ENCODE results near the gene GPX3. TPM values are rescaled to one million over a fixed set of nuclear protein-coding genes. Genes with fewer than 3 reads are reported as not detected.

The GPX3 gene
- polyA plus RNA-seq, 4 donors: 929 to 1,533 (median 1,286) TPM

- DNase-seq (ENCODE audit: low read depth in 4 of 4, low spot score in 2 of 4): no peak
These were observed 54.2 kb downstream of the GPX3 start for GRCh38 chr5:151074557-151074956.

GRCh38 chr5:151075698-151076331, 55.4 kb downstream of the GPX3 start:
- DNase-seq (ENCODE audit: low read depth in 4 of 4, low spot score in 2 of 4): no peak

- no peak for DNase-seq (ENCODE audit: low read depth in 4 of 4, low spot score in 2 of 4)
These were observed 56.2 kb downstream of the GPX3 start for GRCh38 chr5:151076616-151077015.

GRCh38 chr5:151077419-151077818, 57.0 kb downstream of the GPX3 start:
- DNase-seq (ENCODE audit: low read depth in 4 of 4, low spot score in 2 of 4): no peak

- no peak for DNase-seq (ENCODE audit: low read depth in 4 of 4, low spot score in 2 of 4)
These were observed 57.6 kb downstream of the GPX3 start for GRCh38 chr5:151077967-151078366.

Other genes with a start within 250 kb of the GPX3 start
- 10 to 100 TPM; 19.2 to 26.3 (median 23.5) TPM for gene SMIM3, start 241.8 kb upstream of the GPX3 start, polyA plus RNA-seq (ENCODE audit: insufficient read length in 4 of 4)
- 1 to 10 TPM in 1 of 4 donors, under 1 TPM in 3; 0.46 to 1.5 (median 0.66) TPM for gene IRGM, start 174.1 kb upstream of the GPX3 start, polyA plus RNA-seq (ENCODE audit: insufficient read length in 4 of 4)
- gene ZNF300, start 115.6 kb upstream of the GPX3 start, polyA plus RNA-seq (ENCODE audit: insufficient read length in 4 of 4): 10 to 100 TPM; 36.9 to 39.1 (median 38.3) TPM
- 10 to 100 TPM; 68.0 to 77.5 (median 72.7) TPM for gene TNIP1, start 60.4 kb downstream of the GPX3 start, polyA plus RNA-seq (ENCODE audit: insufficient read length in 4 of 4)
- 100 to 1,000 TPM; 130 to 161 (median 150) TPM for gene ANXA6, start 137.2 kb downstream of the GPX3 start, polyA plus RNA-seq (ENCODE audit: insufficient read length in 4 of 4)
- 1 to 10 TPM; 4.6 to 6.4 (median 5.1) TPM for gene CCDC69, start 203.5 kb downstream of the GPX3 start, polyA plus RNA-seq (ENCODE audit: insufficient read length in 4 of 4)
- 10 to 100 TPM; 29.0 to 31.9 (median 30.3) TPM for gene GM2A, start 232.6 kb downstream of the GPX3 start, polyA plus RNA-seq (ENCODE audit: insufficient read length in 4 of 4)